ENCODE results near the gene CTNNBL1.
A peak's percentile ranks its signal among the peaks of the same experiment; 100 is the strongest.

CTNNBL1 gene

GRCh38 chr20:37886851-37887297, 193.0 kb downstream of the CTNNBL1 start:
- H3K27ac ChIP-seq, result no peak overlapping the region
- TF ChIP-seq, protein P1, sequence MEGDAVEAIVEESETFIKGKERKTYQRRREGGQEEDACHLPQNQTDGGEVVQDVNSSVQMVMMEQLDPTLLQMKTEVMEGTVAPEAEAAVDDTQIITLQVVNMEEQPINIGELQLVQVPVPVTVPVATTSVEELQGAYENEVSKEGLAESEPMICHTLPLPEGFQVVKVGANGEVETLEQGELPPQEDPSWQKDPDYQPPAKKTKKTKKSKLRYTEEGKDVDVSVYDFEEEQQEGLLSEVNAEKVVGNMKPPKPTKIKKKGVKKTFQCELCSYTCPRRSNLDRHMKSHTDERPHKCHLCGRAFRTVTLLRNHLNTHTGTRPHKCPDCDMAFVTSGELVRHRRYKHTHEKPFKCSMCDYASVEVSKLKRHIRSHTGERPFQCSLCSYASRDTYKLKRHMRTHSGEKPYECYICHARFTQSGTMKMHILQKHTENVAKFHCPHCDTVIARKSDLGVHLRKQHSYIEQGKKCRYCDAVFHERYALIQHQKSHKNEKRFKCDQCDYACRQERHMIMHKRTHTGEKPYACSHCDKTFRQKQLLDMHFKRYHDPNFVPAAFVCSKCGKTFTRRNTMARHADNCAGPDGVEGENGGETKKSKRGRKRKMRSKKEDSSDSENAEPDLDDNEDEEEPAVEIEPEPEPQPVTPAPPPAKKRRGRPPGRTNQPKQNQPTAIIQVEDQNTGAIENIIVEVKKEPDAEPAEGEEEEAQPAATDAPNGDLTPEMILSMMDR (IDR thresholded peaks at IDR 0.05; ENCODE audit: low read depth, low read length), result no peak
- no peak overlapping the region for H3K4me3 ChIP-seq (ENCODE audit: low read depth, low read length)
- no peaks in the 10 kb centered on the region for H3K9me3 ChIP-seq (ENCODE audit: severe bottlenecking)
- DNase-seq, result no peak
- H3K27me3 ChIP-seq (ENCODE audit: insufficient read depth, low read depth, severe bottlenecking), result no peaks in the 10 kb centered on the region
- no peaks in the 10 kb centered on the region for H3K36me3 ChIP-seq

GRCh38 chr20:37888641-37889040, 194.8 kb downstream of the CTNNBL1 start:
- H3K36me3 ChIP-seq, result no peaks in the 10 kb centered on the region
- no peak overlapping the region for H3K27ac ChIP-seq
- no peaks in the 10 kb centered on the region for H3K27me3 ChIP-seq (ENCODE audit: insufficient read depth, low read depth, severe bottlenecking)
- no peak for DNase-seq
- no peak overlapping the region for H3K4me3 ChIP-seq (ENCODE audit: low read depth, low read length)
- no peaks in the 10 kb centered on the region for H3K9me3 ChIP-seq (ENCODE audit: severe bottlenecking)
- TF ChIP-seq, protein P1 (IDR thresholded peaks at IDR 0.05; ENCODE audit: low read depth, low read length), result no peak

GRCh38 chr20:37890108-37890507, 196.3 kb downstream of the CTNNBL1 start:
- Histone ChIP-seq H3K27ac (no peak overlapping the region), H3K27me3 (ENCODE audit: insufficient read depth, low read depth, severe bottlenecking) (no peaks in the 10 kb centered on the region), H3K9me3 (ENCODE audit: severe bottlenecking) (no peaks in the 10 kb centered on the region), H3K36me3 (no peaks in the 10 kb centered on the region), H3K4me3 (ENCODE audit: low read depth, low read length) (no peak overlapping the region)
- TF ChIP-seq, protein P1 (IDR thresholded peaks at IDR 0.05; ENCODE audit: low read depth, low read length), result no peak
- no peak for DNase-seq

- Histone ChIP-seq H3K4me3 (ENCODE audit: low read depth, low read length) (no peak overlapping the region), H3K36me3 (no peaks in the 10 kb centered on the region), H3K27ac (no peak overlapping the region), H3K27me3 (ENCODE audit: insufficient read depth, low read depth, severe bottlenecking) (no peaks in the 10 kb centered on the region), H3K9me3 (ENCODE audit: severe bottlenecking) (no peaks in the 10 kb centered on the region)
- no peak for DNase-seq
- TF ChIP-seq, protein P1 (IDR thresholded peaks at IDR 0.05; ENCODE audit: low read depth, low read length), result no peak
Observed at GRCh38 chr20:37890643-37891042, 196.8 kb downstream of the CTNNBL1 start.

- TF ChIP-seq, protein P1 (IDR thresholded peaks at IDR 0.05; ENCODE audit: low read depth, low read length), result no peak
- no peak for DNase-seq
- H3K27me3 ChIP-seq (ENCODE audit: insufficient read depth, low read depth, severe bottlenecking), result no peaks in the 10 kb centered on the region
- no peak overlapping the region for H3K4me3 ChIP-seq (ENCODE audit: low read depth, low read length)
- no peaks in the 10 kb centered on the region for H3K36me3 ChIP-seq
- no peak overlapping the region for H3K27ac ChIP-seq
- H3K9me3 ChIP-seq (ENCODE audit: severe bottlenecking), result no peaks in the 10 kb centered on the region
Observed at GRCh38 chr20:37892001-37892400, 198.2 kb downstream of the CTNNBL1 start.

DNA sequence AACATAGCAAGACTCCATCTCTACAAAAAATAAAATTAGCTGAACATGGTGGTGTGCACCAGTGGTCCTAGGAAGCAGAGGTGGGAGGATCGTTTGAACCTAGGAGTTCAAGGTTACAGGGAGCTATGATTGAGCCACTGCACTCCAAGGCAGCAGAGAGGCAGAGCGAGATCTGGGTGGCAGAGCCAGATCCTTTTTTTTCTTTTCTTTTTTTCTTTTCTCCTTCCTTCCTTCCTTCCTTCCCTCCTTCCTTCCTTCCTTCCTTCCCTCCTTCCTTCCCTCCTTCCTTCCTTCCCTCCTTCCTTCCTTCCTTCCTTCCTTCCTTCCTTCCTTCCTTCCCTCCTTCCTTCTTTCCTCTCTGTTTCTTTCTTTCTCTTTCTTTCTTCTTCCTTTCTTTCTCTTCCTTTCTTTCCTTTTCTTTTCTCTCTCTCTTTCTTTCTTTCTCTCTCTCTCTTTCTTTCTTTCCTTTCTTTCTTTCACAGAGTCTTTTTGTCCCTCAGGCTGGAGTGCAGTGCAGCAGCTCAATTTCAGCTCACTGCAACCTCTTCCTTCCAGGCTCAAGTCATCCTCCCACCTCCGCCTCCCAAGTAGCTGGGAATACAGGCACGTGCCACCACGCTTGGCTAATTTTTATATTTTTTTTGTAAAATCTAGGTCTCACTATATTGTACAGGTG, 199.9 kb downstream of the CTNNBL1 start:
- TF ChIP-seq, protein P1 (IDR thresholded peaks at IDR 0.05; ENCODE audit: low read depth, low read length), result no peak

More for the DNA sequence above, 199.9 kb downstream of the CTNNBL1 start:
- Histone ChIP-seq H3K36me3 (no peaks in the 10 kb centered on the region), H3K4me3 (ENCODE audit: low read depth, low read length) (no peak overlapping the region), H3K27me3 (ENCODE audit: insufficient read depth, low read depth, severe bottlenecking) (no peaks in the 10 kb centered on the region), H3K9me3 (ENCODE audit: severe bottlenecking) (no peaks in the 10 kb centered on the region), H3K27ac (peak overlapping the region; percentile 20; the same call in 1 of the 2 replicates)
- no peak for DNase-seq

Data from WERI-Rb-1 (cell line).